Cardiac septum (tissue), 1 donor: ENCODE measurements around the gene LAMB1. TPM values are rescaled to one million over a fixed set of nuclear protein-coding genes. Genes with fewer than 3 reads are reported as not detected.
"Not testable (repeated sequence)": the region's sequence is repeated elsewhere in the genome, so short reads cannot be mapped to it uniquely, and the experiment has no call there.

Source experiments
- DNase-seq: peaks from one replicate; pipeline ENCODE4 v3.0.0-alpha.2; 2020; ENCODE audit warnings: low spot score
- intact Hi-C: fragments of 100-400 bp; cut with DNase I; formaldehyde crosslinking; loops from one replicate; pipeline ENCODE4 v1.14.0; 2022
- long read RNA-seq: library from polyadenylated mRNA; unstranded; transcript quantifications from one replicate; pipeline ENCODE4 v2.0.0, GENCODE V29; 2021
- total RNA-seq: library from RNA; stranded (reverse); fragmentation: NEBNext Ultra II Directional; extraction: Animal tissue kit (Norgen Biotek cat#: 25700); gene quantifications from one replicate; pipeline ENCODE4 v1.2.1, GENCODE V29; 2021
- donor health status: DM: no; HTN: no; CAD: no.

The LAMB1 gene
- 55.1 TPM for total RNA-seq
- long read RNA-seq, full-length matches to known transcripts = 12 of 48 reads
- long read RNA-seq, partial matches to known transcripts = 25 of 48 reads
- long read RNA-seq, other reads (novel, unspliced or antisense) = 11 of 48 reads

DNA sequence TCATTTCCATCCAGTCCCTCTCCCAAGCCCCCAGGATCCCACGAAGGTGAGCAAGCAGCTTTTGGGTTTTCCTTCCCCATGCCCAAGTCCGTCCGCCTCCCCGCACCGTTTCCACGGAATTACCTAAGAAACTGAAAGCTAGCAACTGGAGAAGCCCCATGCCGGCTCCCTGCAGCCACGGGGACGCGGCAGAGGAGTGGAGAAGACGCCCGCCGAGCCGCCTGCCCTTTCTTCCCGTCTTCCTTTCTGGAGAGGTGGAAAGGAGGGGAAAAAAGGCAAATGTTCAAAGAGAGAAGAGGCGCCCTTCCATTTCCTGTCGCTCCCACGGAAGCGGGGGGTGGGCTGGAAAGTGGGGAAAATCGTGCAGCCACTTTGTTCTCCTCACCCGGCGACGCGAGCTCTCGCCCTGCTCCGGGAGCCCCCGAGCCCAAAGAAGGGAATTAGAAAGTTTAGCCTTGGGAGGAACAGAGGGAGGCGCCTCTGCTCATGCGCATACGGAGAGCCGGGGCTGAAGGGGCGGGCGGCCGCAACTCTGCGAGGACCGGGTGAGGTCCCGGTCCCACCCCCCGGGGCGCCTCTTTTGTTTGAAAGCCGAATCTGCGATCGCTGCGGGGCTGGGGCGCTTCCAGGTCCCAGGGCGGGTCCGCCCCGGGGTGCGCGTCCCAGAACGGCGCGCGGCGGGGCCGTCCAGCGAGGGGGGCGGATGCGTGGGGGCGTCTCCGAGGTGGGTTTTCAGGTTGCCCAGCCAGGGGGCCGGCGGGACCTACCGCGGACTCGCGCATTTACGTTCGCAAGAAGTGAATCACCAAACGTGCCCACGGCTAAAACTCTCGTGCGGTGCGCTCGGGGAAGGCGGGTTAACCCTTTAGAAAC, at the start of gene LAMB1:
TSS of gene LAMB1 (minus strand) at position 436 of the 873 bp plus-strand sequence. CDS start at position 160, 276 bp downstream.
- intact Hi-C loops = loop anchor here (5.0 to 10.0 kb wide), 3 partner anchors 66 to 142 kb away; no protein-coding TSS in a partner anchor
- peak; percentile 88 for DNase-seq

DNA sequence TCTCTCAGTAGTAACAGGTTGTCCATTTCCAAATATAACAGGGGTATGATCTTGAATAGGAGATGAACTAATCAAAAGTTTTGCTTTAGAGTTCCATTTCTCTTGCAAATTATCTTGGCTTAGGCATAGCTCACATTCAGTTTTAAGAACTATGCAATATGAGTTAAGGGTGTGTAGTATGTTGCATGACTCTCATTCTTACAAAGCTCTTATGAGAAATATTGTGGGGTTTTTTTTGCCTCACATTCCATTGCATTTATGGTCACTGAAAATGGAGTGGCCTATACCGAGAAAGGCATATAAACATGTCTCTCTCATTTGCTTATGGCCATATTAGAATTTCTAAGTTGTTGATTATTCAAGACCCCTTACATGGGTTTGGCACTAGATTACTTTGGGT, 48.5 kb upstream of the LAMB1 start:
- no peak for DNase-seq
- intact Hi-C loops = no loop called here

GRCh38 chr7:108049962-108050361, 47.0 kb upstream of the LAMB1 start:
- intact Hi-C loops = no loop called here

GRCh38 chr7:108048422-108048821, 45.5 kb upstream of the LAMB1 start:
- intact Hi-C loops = no loop called here
- DNase-seq = no peak

More at GRCh38 chr7:108049962-108050361, 47.0 kb upstream of the LAMB1 start:
- no peak for DNase-seq

GRCh38 chr7:108046952-108047506, 44.1 kb upstream of the LAMB1 start:
- DNase-seq = no peak
- intact Hi-C loops = no loop called here

DNA sequence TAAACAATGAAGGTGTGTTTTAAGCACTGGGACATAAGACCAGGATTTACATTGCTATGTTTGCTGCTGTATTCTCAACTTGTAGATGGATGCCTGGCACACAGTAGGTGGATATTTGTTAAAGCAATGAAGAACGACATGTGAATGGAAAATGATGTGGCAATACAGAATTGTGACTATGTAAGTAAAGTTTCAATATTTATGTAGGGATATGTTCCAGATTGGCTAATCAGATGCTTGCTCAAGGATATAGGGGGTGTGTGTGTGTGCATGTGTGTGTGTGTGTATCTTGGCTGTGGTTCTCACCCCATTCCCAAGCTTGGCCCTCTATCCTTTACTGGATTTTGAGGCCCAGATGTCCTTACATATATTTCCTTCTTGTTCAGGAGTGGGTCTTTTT, 42.7 kb upstream of the LAMB1 start:
- no peak for DNase-seq
- intact Hi-C loops = no loop called here

DNA sequence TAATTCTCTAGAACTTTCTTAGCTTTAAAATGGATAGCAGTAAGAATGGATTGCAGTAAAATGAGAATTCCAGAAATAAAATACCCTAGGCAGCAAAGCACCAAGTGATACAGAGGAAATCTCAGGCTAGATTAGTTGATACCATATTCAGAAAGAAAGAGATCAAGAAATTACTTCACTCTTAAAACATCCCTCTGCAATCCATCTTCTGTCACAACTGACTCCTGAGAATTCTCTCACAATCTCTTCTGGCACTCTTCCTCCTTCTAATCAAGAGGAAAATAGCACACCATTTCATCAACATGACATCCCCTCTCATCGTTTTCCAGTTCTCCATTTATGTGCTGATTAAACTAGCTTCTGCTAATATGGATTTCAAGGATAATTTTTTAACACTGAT, 42.2 kb upstream of the LAMB1 start:
- DNase-seq = no peak
- intact Hi-C loops = no loop called here

GRCh38 chr7:108044345-108044744, 41.4 kb upstream of the LAMB1 start:
- intact Hi-C loops = no loop called here
- DNase-seq = no peak

- no peak for DNase-seq
- intact Hi-C loops = no loop called here
These were observed 36.0 kb upstream of the LAMB1 start for GRCh38 chr7:108038986-108039385.

- intact Hi-C loops = no loop called here
These were observed 34.8 kb upstream of the LAMB1 start for GRCh38 chr7:108037741-108038140.

DNA sequence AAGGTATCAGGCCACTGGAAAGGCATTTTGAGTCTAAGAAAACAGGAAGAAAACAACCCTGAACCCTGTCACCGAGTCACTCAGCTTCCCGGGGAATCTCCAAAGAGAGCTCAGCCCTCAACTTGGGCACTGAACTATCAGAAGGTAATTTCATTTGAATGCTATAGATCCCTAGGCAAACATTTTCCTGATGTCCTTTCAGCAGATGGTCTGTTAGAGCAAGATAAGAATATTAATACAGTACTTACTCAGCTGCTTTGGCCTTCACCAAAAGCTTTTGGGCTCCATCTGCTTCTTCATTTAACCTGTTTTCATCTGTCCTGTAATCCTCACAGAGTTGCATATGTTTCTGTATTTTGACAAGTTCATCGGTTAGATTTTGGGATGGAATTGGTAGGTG, 34.2 kb upstream of the LAMB1 start:
- intact Hi-C loops = no loop called here

More at GRCh38 chr7:108037741-108038140, 34.8 kb upstream of the LAMB1 start:
- no peak for DNase-seq

DNA sequence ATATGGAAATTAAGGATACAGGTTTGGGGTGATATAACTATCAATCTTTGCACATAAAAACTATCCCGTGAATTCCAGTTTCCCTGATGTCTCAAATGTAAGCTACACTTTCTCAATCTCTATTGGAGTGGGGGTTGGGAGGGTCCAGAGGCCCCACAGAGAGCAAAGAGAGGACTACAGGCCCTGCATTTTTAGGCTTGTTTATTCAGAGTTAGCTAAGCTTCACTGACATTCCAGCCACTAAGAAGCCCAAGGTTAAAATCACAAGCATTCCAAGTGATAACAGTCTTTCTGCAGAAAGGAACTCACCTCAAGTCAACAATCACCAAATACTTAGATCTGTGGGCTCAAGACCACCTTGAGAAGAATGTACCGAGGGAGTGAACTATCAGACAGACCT, 31.6 kb upstream of the LAMB1 start:
- intact Hi-C loops = no loop called here
- DNase-seq = no peak

More for the DNA sequence above, 34.2 kb upstream of the LAMB1 start:
- no peak for DNase-seq

DNA sequence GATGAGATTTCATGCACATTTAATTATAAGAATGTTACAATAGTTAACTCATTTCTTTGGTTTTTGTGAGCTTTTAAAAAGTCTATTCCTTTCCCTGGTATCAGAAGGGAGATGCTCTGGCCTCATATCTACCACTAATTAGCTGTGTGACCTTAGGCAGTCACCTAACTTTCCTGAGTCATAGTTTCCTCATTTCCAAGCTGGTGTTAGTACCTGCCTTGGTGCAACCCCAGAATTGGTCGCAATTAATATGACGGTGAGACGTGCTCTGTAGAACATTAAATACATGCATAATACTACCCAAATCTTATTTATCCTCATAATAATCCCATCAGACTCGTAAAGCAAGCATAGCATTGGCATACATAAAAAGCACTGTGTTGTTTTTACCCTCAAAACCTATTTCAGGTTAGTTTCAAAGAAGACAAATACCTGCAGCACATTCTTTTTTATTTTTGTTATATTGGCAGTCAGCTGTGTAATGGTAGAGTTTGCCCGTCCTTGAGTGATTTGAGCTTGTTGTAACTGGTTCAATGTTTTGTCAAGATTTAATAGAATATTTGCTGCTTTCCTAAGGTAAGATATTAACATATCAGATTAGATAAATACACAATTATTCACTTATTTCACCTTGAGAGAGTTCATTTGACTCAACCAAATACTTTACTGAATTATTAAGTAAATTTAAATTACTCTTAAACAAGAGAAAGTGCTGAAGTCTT, 31.0 kb upstream of the LAMB1 start:
- intact Hi-C loops = no loop called here
- no peak for DNase-seq

- intact Hi-C loops, DNase-seq: not testable (repeated sequence)
These were observed 30.3 kb upstream of the LAMB1 start for GRCh38 chr7:108033309-108033708.

DNA sequence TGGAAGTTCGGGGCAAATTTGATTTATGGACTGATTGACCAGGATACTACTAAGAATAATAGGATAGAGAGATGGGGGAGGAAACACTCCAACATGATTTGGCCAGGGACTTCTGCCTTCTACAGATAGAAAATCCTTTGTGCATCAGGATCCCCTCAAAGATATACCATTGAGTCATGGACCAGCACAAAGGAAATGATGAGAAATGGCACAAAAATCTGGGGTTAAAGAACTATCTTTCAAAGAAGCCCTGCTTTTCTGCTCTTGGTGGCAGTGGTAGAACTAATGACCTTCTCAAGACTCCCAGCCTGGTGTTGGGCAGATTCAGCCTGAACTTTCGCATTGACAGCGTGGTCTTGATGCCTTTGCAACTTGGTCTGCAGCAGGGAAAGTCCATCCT, 27.6 kb upstream of the LAMB1 start:
- intact Hi-C loops = no loop called here

DNA sequence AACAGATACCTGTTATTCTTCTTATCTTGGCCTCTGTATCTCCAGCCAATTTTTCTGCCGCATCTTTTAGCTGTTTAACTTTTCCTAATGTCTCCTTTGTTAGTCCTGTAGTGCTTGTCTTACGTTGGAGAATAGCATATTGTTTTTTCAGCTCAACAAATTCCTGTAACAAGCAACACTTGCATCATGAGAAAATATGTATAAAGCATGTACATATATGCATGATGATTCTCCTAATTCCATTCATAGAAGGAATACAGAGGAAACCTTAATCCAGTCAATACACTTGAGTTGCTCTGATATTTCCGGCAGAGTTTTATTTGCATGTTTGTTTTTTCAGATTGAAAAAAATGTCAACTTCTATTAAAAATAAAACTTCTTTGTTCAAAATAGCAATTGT, 26.1 kb upstream of the LAMB1 start:
- intact Hi-C loops = no loop called here
- DNase-seq = no peak

More for the DNA sequence above, 27.6 kb upstream of the LAMB1 start:
- DNase-seq = no peak

DNA sequence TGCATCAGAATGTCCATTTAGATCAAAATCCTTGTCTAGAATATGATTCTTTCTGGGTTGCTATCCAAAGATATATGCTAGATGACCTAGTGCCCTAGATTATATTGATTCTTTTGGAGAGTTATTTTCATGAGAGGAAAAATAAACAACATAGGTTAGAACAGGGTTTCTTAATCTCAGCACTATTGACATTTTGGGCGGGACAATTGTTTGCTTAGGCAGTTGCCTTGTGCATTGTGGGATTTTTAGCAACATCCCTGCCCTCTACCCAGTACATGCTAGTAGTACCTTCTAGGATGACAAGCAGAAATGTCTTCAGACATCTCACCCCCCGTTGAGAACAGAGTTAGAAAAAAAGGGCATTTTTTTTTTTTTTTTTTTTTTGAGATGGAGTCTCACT, 25.1 kb upstream of the LAMB1 start:
- intact Hi-C loops = no loop called here
- no peak for DNase-seq

- intact Hi-C loops = no loop called here
- DNase-seq = no peak
These were observed 24.3 kb upstream of the LAMB1 start for GRCh38 chr7:108027239-108027638.

DNA sequence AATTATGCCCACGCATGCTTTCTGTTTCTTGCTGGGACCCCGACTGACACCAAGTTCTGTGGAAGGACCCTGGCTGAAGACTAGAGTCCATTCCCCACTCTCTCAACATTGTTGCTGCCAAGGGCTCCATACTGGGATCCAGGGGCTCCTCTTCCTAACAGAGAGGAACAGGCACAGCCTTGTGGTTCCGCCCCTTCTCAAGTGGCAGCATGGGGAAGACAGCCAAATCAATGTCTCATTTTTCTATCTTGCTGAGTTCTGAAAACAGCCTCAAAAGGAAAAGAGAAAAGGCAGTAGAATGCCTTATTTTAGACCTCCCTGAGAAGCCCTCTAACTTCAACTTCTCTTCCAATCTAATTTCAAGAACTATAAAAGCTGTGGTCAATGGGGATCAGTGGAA, 23.7 kb upstream of the LAMB1 start:
- intact Hi-C loops = no loop called here
- no peak for DNase-seq

GRCh38 chr7:108026116-108026515, 23.2 kb upstream of the LAMB1 start:
- intact Hi-C loops = no loop called here
- DNase-seq = no peak
